ENCODE data around the gene PDE9A. TPM values are rescaled to one million over a fixed set of nuclear protein-coding genes. Genes with fewer than 3 reads are reported as not detected.

Gene PDE9A
- total RNA-seq, 1 experiment from 2014 or later = 31.9 TPM

DNA sequence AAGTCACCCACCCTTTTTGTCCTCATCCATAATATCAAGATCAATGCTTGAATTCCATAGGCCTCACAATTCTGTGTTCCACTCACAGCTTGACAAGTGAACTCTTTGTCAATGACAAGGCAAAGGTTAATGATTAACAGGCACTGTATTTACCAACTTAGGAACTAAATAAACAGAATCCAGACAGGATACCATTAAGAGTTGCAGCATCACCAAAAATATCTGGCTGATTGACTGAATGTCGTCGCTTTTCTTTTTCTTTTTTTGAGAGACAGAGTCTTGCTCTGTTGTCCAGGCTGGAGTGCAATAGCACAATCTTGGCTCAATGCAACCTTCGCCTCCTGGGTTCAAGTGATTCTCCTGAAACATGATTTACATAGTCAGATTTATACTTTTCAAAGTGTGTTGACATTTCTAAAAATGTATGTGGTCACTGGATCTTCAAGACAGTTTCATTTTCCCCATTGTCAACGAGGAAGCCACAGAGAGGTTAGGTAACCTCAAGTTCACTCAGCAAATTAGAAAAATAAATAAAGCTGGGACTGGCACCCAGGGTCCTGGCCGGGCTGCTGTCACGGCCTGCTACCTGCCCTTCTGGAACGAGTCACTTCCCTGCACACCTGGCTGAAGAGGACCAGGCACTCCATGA is 81.0 kb downstream of the PDE9A start:
- WGBS (ENCODE audit: extremely low coverage, insufficient read length, low lambda C conversion rate) = no CpG with 5 or more reads among the region's 7 CpGs
- Histone ChIP-seq H2BK5ac (ENCODE audit: insufficient read length, low read length) (no peak overlapping the region), H2AK5ac (ENCODE audit: insufficient read length, low read length) (no peak overlapping the region), H2BK120ac (ENCODE audit: low read depth, low read length, poor library complexity, severe bottlenecking) (no peak overlapping the region), H3K4me2 (ENCODE audit: insufficient read depth, insufficient read length, low read length) (no peak overlapping the region), H3T11ph (ENCODE audit: low read length) (no peak overlapping the region), H4K8ac (replicated peaks; ENCODE audit: insufficient read length, low read depth, low read length) (no peak overlapping the region), H3K4me1 (ENCODE audit: insufficient read depth, low read length) (peaks cover 4% of the 10 kb centered on the region; the same call in 1 of the 2 replicates), H4K5ac (ENCODE audit: insufficient read length, low read depth, low read length) (no peak overlapping the region), H3K9me3 (ENCODE audit: control insufficient read depth, low read depth, low read length) (no peaks in the 10 kb centered on the region), H3K23ac (ENCODE audit: insufficient read length, low read depth, low read length) (no peak overlapping the region), H3K9ac (ENCODE audit: extremely low read depth, insufficient read length, low read length) (no peak overlapping the region), H3K23me2 (ENCODE audit: insufficient read length, low read depth, low read length, poor library complexity, severe bottlenecking) (no peaks in the 10 kb centered on the region), H3K27ac (ENCODE audit: insufficient read length, low read depth, low read length) (no peak overlapping the region), H3K79me2 (ENCODE audit: insufficient read depth, low read length) (no peaks in the 10 kb centered on the region), H4K91ac (ENCODE audit: insufficient read length, low read depth, low read length) (no peak overlapping the region), H4K20me1 (ENCODE audit: control insufficient read depth, insufficient read depth, insufficient read length) (no peaks in the 10 kb centered on the region), H3K79me1 (ENCODE audit: insufficient read depth, low read depth, low read length, poor library complexity, severe bottlenecking) (no peaks in the 10 kb centered on the region), H2BK15ac (ENCODE audit: low read depth, low read length) (no peak overlapping the region), H3K18ac (ENCODE audit: insufficient read length, low read depth, low read length) (no peak overlapping the region), H3K56ac (ENCODE audit: insufficient read length, low read depth, low read length) (no peak overlapping the region), H3K14ac (ENCODE audit: insufficient read depth, low read length) (no peak overlapping the region), H2BK20ac (ENCODE audit: low read depth, low read length, poor library complexity, severe bottlenecking) (no peak overlapping the region), H3K27me3 (ENCODE audit: insufficient read depth, low read length) (no peaks in the 10 kb centered on the region), H2BK12ac (ENCODE audit: insufficient read length, low read depth, low read length) (no peak overlapping the region), H3K4ac (ENCODE audit: low read depth, low read length) (no peak overlapping the region), H2AFZ (ENCODE audit: low read length) (no peak overlapping the region)
- no peak for TF ChIP-seq CTCF (conservative IDR thresholded peaks at IDR 0.05)
- H3K27me3 Mint-ChIP-seq (ENCODE audit: low read depth) = no peaks in the 10 kb centered on the region
- H3K36me3 Mint-ChIP-seq (ENCODE audit: insufficient read depth in 1 of 3, low read depth in 3 of 3) = peaks cover 38 to 65% (median 51%) of the 10 kb centered on the region in 3 experiments; a peak in 6 of 7 replicates
- H3K9me3 Mint-ChIP-seq = no peaks in the 10 kb centered on the region
- no peak overlapping the region for H3K4me3 Mint-ChIP-seq
- H3K4me1 Mint-ChIP-seq = peaks cover 7 to 18% of the 10 kb centered on the region in 2 experiments
- no peak overlapping the region for H3K27ac Mint-ChIP-seq
- no peak for DNase-seq
